HTERT RPE-1 (cell line): Measurements from ENCODE around the gene EPN1.

Experiments
- in situ Hi-C: fragments of 300-500 bp; cut with MboI; formaldehyde crosslinking; loops from 4 replicates; pipeline ENCODE4 v1.14.3; 2020; ENCODE audit warnings: low sequenced_read_pairs

Gene EPN1

GRCh38 chr19:55660404-55660803 lies 14.6 kb upstream of the EPN1 start:
- in situ Hi-C loops = no loop called here

DNA sequence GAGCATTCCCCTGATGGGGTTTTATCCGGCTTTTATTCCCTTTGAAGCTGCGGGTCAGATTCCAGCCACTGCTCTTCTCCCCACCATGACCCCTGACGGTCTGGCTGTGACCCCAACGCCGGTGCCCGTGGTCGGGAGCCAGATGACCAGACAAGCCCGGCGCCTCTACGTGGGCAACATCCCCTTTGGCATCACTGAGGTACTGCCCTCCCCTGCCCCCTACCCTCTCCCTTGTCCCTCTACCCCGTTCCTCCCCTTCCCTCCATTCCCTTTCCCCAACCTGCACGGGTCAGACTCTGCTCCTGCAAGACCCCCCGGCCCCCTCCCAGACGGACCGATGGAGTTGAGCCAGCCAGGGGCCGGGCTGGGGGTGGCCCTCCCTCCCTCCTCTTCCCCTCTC lies 14.0 kb upstream of the EPN1 start:
- in situ Hi-C loops = no loop called here

DNA sequence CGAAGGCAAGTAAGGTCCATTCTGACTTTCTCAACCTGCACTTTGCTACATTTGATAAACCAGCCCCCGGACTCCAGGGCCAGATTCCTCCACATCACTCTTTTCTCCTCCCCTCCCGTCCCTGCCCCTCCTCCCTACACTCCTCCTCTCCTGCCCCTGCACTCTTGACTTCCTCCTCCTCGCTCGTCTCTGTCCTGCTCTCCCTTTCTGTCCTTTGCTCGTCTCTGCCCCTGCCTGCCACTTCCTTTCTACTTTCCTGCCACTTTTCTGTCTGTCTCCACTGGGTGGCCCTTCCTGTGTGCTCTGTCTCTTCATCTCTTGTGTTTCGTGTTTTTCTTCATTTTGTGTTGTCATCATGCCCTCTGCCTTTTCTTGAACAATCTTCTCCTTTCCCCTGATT lies 13.2 kb upstream of the EPN1 start:
- in situ Hi-C loops = no loop called here

DNA sequence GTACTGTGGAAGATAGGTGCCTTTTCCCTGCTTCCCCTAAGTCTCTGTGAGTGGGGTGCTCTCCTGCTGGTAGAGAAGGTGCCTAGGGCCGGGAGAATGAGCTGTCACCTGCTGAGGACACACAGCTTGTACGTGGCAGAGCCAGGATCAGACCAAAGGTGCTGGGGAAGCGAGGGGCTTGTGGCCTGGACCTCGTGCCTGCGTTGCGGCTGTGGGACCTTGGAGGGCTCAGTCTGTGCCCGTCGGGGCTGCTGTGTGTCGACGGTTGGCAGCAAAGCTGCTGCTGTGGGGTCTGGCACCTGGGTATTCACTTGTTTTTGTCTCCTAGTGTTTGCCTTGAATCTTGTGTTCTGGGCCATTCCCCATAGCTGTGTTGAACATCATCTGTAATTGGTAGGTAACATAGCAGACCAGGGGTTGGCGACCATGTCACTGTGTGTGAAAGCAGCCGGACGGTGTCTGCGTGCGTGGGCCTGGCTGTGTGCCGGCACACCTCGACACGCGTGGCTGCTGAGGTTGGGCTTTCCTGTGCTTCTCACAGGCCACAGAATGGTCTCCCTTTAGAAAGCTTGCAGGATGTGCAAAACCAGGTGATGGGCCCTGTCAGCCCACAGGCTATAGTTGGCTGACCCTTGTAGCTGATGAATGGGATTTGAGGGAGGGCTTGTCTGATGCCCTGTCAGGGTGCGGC lies 11.0 kb upstream of the EPN1 start:
- in situ Hi-C loops = no loop called here

GRCh38 chr19:55666343-55667005 lies 8.6 kb upstream of the EPN1 start:
- in situ Hi-C loops = no loop called here

- in situ Hi-C loops = no loop called here
Measured at GRCh38 chr19:55667006-55667381, 8.0 kb upstream of the EPN1 start.

GRCh38 chr19:55667511-55667910 lies 7.5 kb upstream of the EPN1 start:
- in situ Hi-C loops = no loop called here

- in situ Hi-C loops = no loop called here
Measured at GRCh38 chr19:55667958-55668357, 7.1 kb upstream of the EPN1 start.

GRCh38 chr19:55668603-55669348 lies 6.2 kb upstream of the EPN1 start:
- in situ Hi-C loops = no loop called here

- in situ Hi-C loops = no loop called here
Measured at GRCh38 chr19:55669418-55670279, 5.4 kb upstream of the EPN1 start.

- in situ Hi-C loops = no loop called here
Measured at GRCh38 chr19:55670280-55671053, 4.6 kb upstream of the EPN1 start.

- in situ Hi-C loops = no loop called here
Measured at GRCh38 chr19:55671054-55671378, 4.0 kb upstream of the EPN1 start.

GRCh38 chr19:55672418-55672817 lies 2.6 kb upstream of the EPN1 start:
- in situ Hi-C loops = no loop called here

DNA sequence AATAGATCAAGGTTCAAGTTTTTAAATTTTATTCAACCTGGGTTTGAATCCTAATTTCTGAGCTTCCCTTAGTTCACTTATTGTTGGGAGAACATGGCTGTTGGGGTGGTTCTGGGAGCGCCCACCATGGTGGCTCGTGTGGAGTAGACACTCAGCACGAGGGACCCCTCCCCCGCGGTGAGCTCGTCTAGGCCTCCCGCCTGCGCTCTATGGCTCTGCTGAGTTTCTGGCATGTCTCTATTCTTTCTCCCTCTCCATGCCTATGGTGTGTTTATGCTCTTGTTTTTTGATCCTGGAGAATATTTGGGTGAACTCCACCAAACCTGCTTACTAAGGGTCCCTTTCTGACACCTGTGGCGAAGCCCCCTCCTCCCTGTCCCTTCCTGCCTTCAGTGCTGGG lies 1.6 kb upstream of the EPN1 start:
- in situ Hi-C loops = no loop called here

DNA sequence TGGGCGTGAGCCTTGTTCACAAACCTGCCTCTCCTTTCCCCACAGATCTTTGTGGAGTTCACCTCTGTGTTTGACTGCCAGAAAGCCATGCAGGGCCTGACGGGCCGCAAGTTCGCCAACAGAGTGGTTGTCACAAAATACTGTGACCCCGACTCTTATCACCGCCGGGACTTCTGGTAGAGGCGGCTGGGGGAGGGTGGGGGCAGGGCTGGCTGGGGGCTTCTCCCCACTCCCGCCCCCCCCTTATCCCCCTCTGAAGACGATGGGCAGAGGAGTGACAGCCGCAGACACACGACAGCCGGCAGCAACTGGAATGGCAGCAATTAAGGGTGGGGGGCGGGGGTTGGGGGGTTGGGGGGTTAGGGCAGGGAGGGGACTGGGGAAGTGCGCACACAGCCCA lies 1.1 kb upstream of the EPN1 start:
- in situ Hi-C loops = no loop called here

DNA sequence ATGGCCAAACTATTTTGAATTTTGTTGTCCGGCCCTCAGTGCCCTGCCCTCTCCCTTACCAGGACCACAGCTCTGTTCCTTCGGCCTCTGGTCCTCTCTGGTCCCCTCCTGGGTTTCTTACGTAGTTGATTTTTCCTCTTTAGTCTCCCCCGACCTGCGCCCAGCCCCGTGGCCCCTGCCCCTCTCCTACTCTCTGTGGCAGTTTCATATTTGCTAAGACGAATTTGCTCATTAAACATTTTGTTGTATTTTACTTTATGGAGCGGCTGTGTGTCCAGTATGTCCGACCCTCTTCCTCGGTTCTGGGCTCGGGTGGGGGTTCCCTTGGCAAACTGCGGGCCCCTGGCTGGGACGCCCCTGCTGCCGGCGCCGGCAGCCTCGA lies 576 bp upstream of the EPN1 start:
- in situ Hi-C loops = no loop called here

GRCh38 chr19:55675661-55676354 lies 782 bp downstream of the EPN1 start:
- in situ Hi-C loops = no loop called here

- in situ Hi-C loops = no loop called here
Measured at GRCh38 chr19:55676383-55676782, 1.4 kb downstream of the EPN1 start.

DNA sequence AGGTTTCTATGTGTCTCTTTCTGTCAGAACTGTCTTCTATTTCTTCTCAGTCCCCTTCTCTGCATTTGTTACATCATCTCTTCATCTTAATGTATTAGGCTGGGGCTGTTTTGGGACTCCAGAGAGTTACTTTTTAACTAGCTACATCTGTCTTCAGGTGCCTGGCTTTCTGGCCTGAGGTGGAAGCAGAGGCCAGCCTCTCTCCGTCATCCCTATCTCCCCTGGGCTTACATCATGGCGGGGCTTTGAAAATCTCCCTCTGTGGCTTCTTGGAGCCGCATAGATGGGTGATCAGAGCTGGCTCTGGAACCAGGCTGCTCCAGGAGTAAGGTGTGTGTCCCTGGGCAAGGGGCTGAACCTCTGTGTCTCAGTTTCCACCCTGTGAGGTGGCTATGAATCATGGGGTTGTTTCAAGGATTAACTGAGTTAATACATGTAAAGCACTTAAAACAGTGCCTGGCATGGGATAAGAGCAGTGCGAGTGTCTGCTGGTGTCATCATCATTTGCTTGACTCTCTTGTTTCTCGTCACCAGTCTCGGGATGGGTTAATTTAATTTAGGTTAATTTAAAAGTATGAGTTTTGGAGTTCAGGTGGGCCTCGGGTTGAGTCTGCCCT lies 2.0 kb downstream of the EPN1 start:
- in situ Hi-C loops = no loop called here

DNA sequence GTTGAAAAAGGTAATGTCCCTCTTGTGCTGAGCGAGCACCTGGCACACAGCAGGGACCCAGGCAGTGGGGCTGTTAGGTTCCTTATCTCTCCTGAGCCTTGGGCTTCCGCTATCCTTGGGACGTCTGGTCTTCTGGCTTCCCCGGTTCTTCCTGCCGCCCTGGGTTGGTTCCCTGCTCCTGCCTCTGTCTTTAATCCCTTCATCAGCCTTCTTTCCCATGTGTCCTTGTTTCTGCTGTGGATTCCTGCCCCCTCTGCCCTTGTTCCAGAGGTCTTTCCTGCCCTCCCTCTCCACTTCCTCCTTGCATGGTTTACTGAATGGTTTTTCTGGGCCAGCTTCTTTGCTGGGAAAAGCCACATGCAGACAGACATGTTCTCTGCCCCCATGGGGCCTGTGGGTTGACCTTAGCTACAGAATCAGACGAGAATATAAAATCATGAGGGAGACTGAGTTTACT lies 2.6 kb downstream of the EPN1 start:
- in situ Hi-C loops = no loop called here
